HepG2 (cell line): Measurements from ENCODE around the gene ABCD4. TPM values are rescaled to one million over a fixed set of nuclear protein-coding genes. Genes with fewer than 3 reads are reported as not detected.

ENCODE experiments used
- CENPBD1 ChIP-seq: sonication (generic); formaldehyde crosslinking; IDR thresholded peaks from 2 replicates; pipeline ENCODE4 v1.8.0; 2022; ENCODE audit warnings: missing genetic modification reagents, low read depth, mild to moderate bottlenecking, borderline replicate concordance
- DMAP1 ChIP-seq: IDR thresholded peaks from 2 replicates; pipeline ENCODE4 v1.6.1; 2016
- GTF2F1 ChIP-seq: fragments of 150-350 bp; IDR thresholded peaks from 2 replicates; pipeline ENCODE4 v1.6.1; 2014; ENCODE audit warnings: low read length
- LCORL ChIP-seq, 2 experiments: fragments of 450-650 bp in 1 of 2; sonication (generic) in 1 of 2; formaldehyde crosslinking in 1 of 2; IDR thresholded peaks; 2 replicates each; pipeline versions ENCODE4 v1.5.0 to v1.6.1; 2017 to 2020; ENCODE audit warnings: antibody characterized with exemption in 1 of 2, missing genetic modification reagents in 1 of 2
- NAIF1 ChIP-seq: sonication (generic); formaldehyde crosslinking; IDR thresholded peaks from 2 replicates; pipeline ENCODE4 v1.5.0; 2020; ENCODE audit warnings: mild to moderate bottlenecking, missing genetic modification reagents, borderline replicate concordance
- NR0B2 ChIP-seq: sonication (generic); formaldehyde crosslinking; IDR thresholded peaks from 2 replicates; pipeline ENCODE4 v1.4.0; 2020; ENCODE audit warnings: mild to moderate bottlenecking, missing genetic modification reagents
- SNAI1 ChIP-seq: sonication (generic); formaldehyde crosslinking; IDR thresholded peaks from 2 replicates; pipeline ENCODE4 v1.5.0; 2020; ENCODE audit warnings: mild to moderate bottlenecking, missing genetic modification reagents, borderline replicate concordance
- TBX3 ChIP-seq: fragments of 450-650 bp; IDR thresholded peaks from 2 replicates; pipeline ENCODE4 v1.6.1; 2017; ENCODE audit warnings: antibody characterized with exemption, mild to moderate bottlenecking, inconsistent platforms, borderline replicate concordance
- ZBTB34 ChIP-seq: sonication (generic); formaldehyde crosslinking; IDR thresholded peaks from 2 replicates; pipeline ENCODE4 v1.8.0; 2022; ENCODE audit warnings: mild to moderate bottlenecking, missing genetic modification reagents
- ZMYM2 ChIP-seq: sonication (generic); formaldehyde crosslinking; IDR thresholded peaks from 2 replicates; pipeline ENCODE4 v1.8.0; 2022; ENCODE audit warnings: mild to moderate bottlenecking, missing genetic modification reagents
- ZNF251 ChIP-seq: sonication (generic); formaldehyde crosslinking; IDR thresholded peaks from 2 replicates; pipeline ENCODE4 v1.9.0; 2021; ENCODE audit warnings: mild to moderate bottlenecking, missing genetic modification reagents
- ZNF256 ChIP-seq: sonication (generic); formaldehyde crosslinking; conservative IDR thresholded peaks from 2 replicates; pipeline ENCODE4 v1.4.0; 2020; ENCODE audit warnings: missing genetic modification reagents
- ZSCAN29 ChIP-seq: sonication (generic); formaldehyde crosslinking; conservative IDR thresholded peaks from 2 replicates; pipeline ENCODE4 v1.4.0; 2020; ENCODE audit warnings: mild to moderate bottlenecking, missing genetic modification reagents
- polyA plus RNA-seq, 8 experiments: library from polyadenylated mRNA; depleted of rRNA in 3 of 8; stranded (reverse) in 7 of 8; unstranded in 1 of 8; fragments of >200 nt; fragmentation: Illumina TruSeq in 4 of 8; extraction: Trizol in 4 of 8; gene quantifications; 2 replicates each; pipeline versions ENCODE4 v1.2.1 to v1.2.3, GENCODE V29; 2011 to 2016; ENCODE audit warnings: low read depth in 4 of 8, missing spikeins in 1 of 8, mixed read lengths in 1 of 8; ENCODE audit not compliant: insufficient read depth in 1 of 8
- total RNA-seq, 5 experiments: library from RNA; depleted of rRNA; stranded (reverse); fragments of >200 nt; fragmentation: Illumina TruSeq; extraction: Trizol; gene quantifications; 2 replicates each; pipeline ENCODE4 v1.2.3, GENCODE V29; 2016; ENCODE audit warnings: low read depth in 1 of 5
- TF ChIP-seq, protein P1 (sequence below): IDR thresholded peaks from 2 replicates; pipeline ENCODE4 v1.6.1; 2016; ENCODE audit warnings: low read depth, control low read depth
- TF ChIP-seq, protein P2 (sequence below): sonication (generic); formaldehyde crosslinking; IDR thresholded peaks from 2 replicates; pipeline ENCODE4 v1.8.1; 2023; ENCODE audit warnings: mild to moderate bottlenecking, missing genetic modification reagents

The ABCD4 gene
- total and polyA plus RNA-seq, 2 of the 13 experiments (the other 11 are each of a cell fraction or from before 2014, with no cell fraction given) = 47.5 to 50.5 TPM

DNA sequence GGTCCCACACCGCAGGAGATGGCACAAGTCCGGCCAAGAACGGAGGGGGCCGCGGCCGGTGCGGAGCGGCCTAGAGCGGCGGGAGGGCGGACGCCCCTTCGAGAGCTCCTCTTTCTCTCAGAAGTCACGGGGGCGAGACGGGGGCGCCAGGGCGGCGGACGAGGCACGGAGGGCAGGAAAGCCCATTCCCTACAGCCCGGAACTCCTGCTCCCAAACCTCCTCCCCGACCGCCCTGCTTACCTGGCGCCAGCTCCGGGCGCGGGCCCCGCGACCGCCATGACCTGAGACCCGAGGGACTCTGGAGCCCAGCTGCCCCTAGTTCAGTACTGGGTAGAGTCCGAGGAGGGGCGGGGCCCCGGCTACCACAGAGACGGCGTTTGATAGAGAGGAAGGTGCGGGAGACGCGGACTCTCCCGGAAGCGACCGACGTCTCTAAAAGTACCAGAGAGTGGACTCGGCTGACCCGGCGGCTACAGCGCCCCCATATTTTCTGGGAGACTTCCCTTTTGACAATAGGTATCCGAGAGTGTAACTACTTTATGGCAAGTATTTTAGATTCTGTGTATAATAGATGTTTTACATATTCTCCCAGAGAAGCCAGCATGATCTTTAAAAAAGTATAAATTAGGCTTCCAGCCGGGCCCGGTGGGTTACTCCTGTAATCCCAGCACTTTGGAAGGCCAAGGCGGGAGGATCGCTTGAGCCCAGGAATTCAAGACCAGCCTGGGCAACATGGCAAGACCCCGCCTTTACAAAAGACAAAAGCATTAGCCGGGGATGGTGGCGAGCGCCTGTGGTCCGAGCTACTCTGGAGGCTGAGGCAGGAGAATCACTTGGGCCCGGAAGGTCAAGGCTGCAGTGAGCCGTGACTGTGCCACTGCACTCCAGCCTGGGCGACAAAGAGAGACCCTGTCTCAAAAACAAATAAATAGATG lies at the start of gene ABCD4 (continued):
- peak; percentile 80; the same call in 1 of the 2 replicates for TF ChIP-seq NAIF1
- TF ChIP-seq, protein P1, sequence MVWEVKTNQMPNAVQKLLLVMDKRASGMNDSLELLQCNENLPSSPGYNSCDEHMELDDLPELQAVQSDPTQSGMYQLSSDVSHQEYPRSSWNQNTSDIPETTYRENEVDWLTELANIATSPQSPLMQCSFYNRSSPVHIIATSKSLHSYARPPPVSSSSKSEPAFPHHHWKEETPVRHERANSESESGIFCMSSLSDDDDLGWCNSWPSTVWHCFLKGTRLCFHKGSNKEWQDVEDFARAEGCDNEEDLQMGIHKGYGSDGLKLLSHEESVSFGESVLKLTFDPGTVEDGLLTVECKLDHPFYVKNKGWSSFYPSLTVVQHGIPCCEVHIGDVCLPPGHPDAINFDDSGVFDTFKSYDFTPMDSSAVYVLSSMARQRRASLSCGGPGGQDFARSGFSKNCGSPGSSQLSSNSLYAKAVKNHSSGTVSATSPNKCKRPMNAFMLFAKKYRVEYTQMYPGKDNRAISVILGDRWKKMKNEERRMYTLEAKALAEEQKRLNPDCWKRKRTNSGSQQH = no peak
- TF ChIP-seq LCORL (IDR thresholded peaks at IDR 0.05) = no peak
- TF ChIP-seq LCORL (CRISPR knock-in tag; IDR thresholded peaks at IDR 0.05) = 0 out of 2 replicates have a peak, but pooled peaks have one; percentile 71
- 0 out of 2 replicates have a peak, but pooled peaks have one; percentile 12 for TF ChIP-seq ZNF251
- TF ChIP-seq SNAI1 (CRISPR knock-in tag) = peak; percentile 75; the same call in 1 of the 2 replicates
- TF ChIP-seq ZMYM2 (CRISPR knock-in tag) = no peak
- no peak for TF ChIP-seq ZBTB34
- TF ChIP-seq ZNF256 (CRISPR knock-in tag) = no peak; the same call in 1 of the 2 replicates
- TF ChIP-seq, protein P2, sequence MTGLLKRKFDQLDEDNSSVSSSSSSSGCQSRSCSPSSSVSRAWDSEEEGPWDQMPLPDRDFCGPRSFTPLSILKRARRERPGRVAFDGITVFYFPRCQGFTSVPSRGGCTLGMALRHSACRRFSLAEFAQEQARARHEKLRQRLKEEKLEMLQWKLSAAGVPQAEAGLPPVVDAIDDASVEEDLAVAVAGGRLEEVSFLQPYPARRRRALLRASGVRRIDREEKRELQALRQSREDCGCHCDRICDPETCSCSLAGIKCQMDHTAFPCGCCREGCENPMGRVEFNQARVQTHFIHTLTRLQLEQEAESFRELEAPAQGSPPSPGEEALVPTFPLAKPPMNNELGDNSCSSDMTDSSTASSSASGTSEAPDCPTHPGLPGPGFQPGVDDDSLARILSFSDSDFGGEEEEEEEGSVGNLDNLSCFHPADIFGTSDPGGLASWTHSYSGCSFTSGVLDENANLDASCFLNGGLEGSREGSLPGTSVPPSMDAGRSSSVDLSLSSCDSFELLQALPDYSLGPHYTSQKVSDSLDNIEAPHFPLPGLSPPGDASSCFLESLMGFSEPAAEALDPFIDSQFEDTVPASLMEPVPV (CRISPR knock-in tag) = 0 out of 2 replicates have a peak, but pooled peaks have one; percentile 32
- no peak for TF ChIP-seq GTF2F1
- peak; percentile 51; the same call in 1 of the 2 replicates for TF ChIP-seq DMAP1
- TF ChIP-seq TBX3 = no peak
- TF ChIP-seq CENPBD1 = no peak
- TF ChIP-seq ZSCAN29 (CRISPR knock-in tag) = no peak
- 0 out of 2 replicates have a peak, but pooled peaks have one; percentile 53 for TF ChIP-seq NR0B2
